ENCODE data around the gene METTL15. TPM values are rescaled to one million over a fixed set of nuclear protein-coding genes. Genes with fewer than 3 reads are reported as not detected.

The METTL15 gene
- total RNA-seq, 1 experiment from 2014 or later: 9.1 TPM

- TF ChIP-seq CTCF (conservative IDR thresholded peaks at IDR 0.05): no peak
- H2AK5ac ChIP-seq (ENCODE audit: insufficient read length, low read length): no peak overlapping the region
- H3T11ph ChIP-seq (ENCODE audit: low read length): no peak overlapping the region
- no peak overlapping the region for H3K4me2 ChIP-seq (ENCODE audit: insufficient read depth, insufficient read length, low read length)
- H2BK5ac ChIP-seq (ENCODE audit: insufficient read length, low read length): no peak overlapping the region
- H2BK15ac ChIP-seq (ENCODE audit: low read depth, low read length): no peak overlapping the region
- H3K27ac Mint-ChIP-seq: no peak overlapping the region
- no peaks in the 10 kb centered on the region for H3K4me1 Mint-ChIP-seq
- H4K8ac ChIP-seq (replicated peaks; ENCODE audit: insufficient read length, low read depth, low read length): no peak overlapping the region
- no peak overlapping the region for H2BK12ac ChIP-seq (ENCODE audit: insufficient read length, low read depth, low read length)
- H3K27me3 Mint-ChIP-seq (ENCODE audit: low read depth): no peaks in the 10 kb centered on the region
- no peak overlapping the region for H2AFZ ChIP-seq (ENCODE audit: low read length)
- no peak overlapping the region for H3K4ac ChIP-seq (ENCODE audit: low read depth, low read length)
- peaks cover 11 to 17% (median 15%) of the 10 kb centered on the region in 3 experiments for H3K36me3 Mint-ChIP-seq (ENCODE audit: insufficient read depth in 1 of 3, low read depth in 3 of 3)
- H4K5ac ChIP-seq (ENCODE audit: insufficient read length, low read depth, low read length): no peak overlapping the region
- no peak overlapping the region for H3K18ac ChIP-seq (ENCODE audit: insufficient read length, low read depth, low read length)
- WGBS (ENCODE audit: extremely low coverage, insufficient read length, low lambda C conversion rate): no CpG with 5 or more reads among the region's 4 CpGs
- no peak overlapping the region for H3K14ac ChIP-seq (ENCODE audit: insufficient read depth, low read length)
- H3K79me2 ChIP-seq (ENCODE audit: insufficient read depth, low read length): no peaks in the 10 kb centered on the region
- H3K23ac ChIP-seq (ENCODE audit: insufficient read length, low read depth, low read length): no peak overlapping the region
- H4K20me1 ChIP-seq (ENCODE audit: control insufficient read depth, insufficient read depth, insufficient read length): no peaks in the 10 kb centered on the region
- no peak overlapping the region for H3K56ac ChIP-seq (ENCODE audit: insufficient read length, low read depth, low read length)
- H2BK120ac ChIP-seq (ENCODE audit: low read depth, low read length, poor library complexity, severe bottlenecking): no peak overlapping the region
- no peaks in the 10 kb centered on the region for H3K27me3 ChIP-seq (ENCODE audit: insufficient read depth, low read length)
- H2BK20ac ChIP-seq (ENCODE audit: low read depth, low read length, poor library complexity, severe bottlenecking): no peak overlapping the region
- no peaks in the 10 kb centered on the region for H3K79me1 ChIP-seq (ENCODE audit: insufficient read depth, low read depth, low read length, poor library complexity, severe bottlenecking)
- H3K9me3 ChIP-seq (ENCODE audit: control insufficient read depth, low read depth, low read length): no peaks in the 10 kb centered on the region
- H3K23me2 ChIP-seq (ENCODE audit: insufficient read length, low read depth, low read length, poor library complexity, severe bottlenecking): no peaks in the 10 kb centered on the region
- H4K91ac ChIP-seq (ENCODE audit: insufficient read length, low read depth, low read length): no peak overlapping the region
- no peak overlapping the region for H3K4me3 Mint-ChIP-seq
- no peak overlapping the region for H3K9ac ChIP-seq (ENCODE audit: extremely low read depth, insufficient read length, low read length)
- peaks cover 13 to 16% of the 10 kb centered on the region in 2 experiments for H3K9me3 Mint-ChIP-seq
- H3K27ac ChIP-seq (ENCODE audit: insufficient read length, low read depth, low read length): no peak overlapping the region
- no peaks in the 10 kb centered on the region for H3K4me1 ChIP-seq (ENCODE audit: insufficient read depth, low read length)
- DNase-seq: no peak
These were observed 134.4 kb downstream of the METTL15 start for GRCh38 chr11:28242596-28242995.
